CD4-positive, alpha-beta T cell treated with Interleukin-4 for 1 hour (primary cell): ENCODE data around the gene DRG2.

Experiments
- DNase-seq, 2 donors: peaks; one replicate each; pipeline ENCODE4 v3.0.0-alpha.2; 2020 to 2022

Gene DRG2

GRCh38 chr17:18079543-18079942 lies 8.2 kb upstream of the DRG2 start:
- DNase-seq = no peak

- DNase-seq = no peak
Measured at GRCh38 chr17:18084256-18084655, 3.5 kb upstream of the DRG2 start.

- no peak for DNase-seq
Measured at GRCh38 chr17:18089613-18090012, 1.9 kb downstream of the DRG2 start.

GRCh38 chr17:18093616-18094408 lies 6.1 kb downstream of the DRG2 start:
- no peak for DNase-seq

- no peak for DNase-seq
Measured at GRCh38 chr17:18094409-18094807, 6.7 kb downstream of the DRG2 start.

GRCh38 chr17:18099516-18099915 lies 11.8 kb downstream of the DRG2 start:
- no peak for DNase-seq

- no peak for DNase-seq
Measured at GRCh38 chr17:18100616-18101015, 12.9 kb downstream of the DRG2 start.

GRCh38 chr17:18101828-18102227 lies 14.1 kb downstream of the DRG2 start:
- no peak for DNase-seq

- DNase-seq = no peak
Measured at GRCh38 chr17:18102640-18103039, 14.9 kb downstream of the DRG2 start.

- no peak for DNase-seq
Measured at GRCh38 chr17:18105027-18105426, 17.3 kb downstream of the DRG2 start.

- DNase-seq = no peak
Measured at GRCh38 chr17:18105595-18105994, 17.8 kb downstream of the DRG2 start.

GRCh38 chr17:18106211-18106610 lies 18.5 kb downstream of the DRG2 start:
- no peak for DNase-seq

- no peak for DNase-seq
Measured at GRCh38 chr17:18107061-18107790, 19.5 kb downstream of the DRG2 start.

- DNase-seq = no peak
Measured at GRCh38 chr17:18107971-18108370, 20.2 kb downstream of the DRG2 start.

GRCh38 chr17:18108401-18109312 lies 20.9 kb downstream of the DRG2 start, which contains the start of gene MYO15A:
Gene MYO15A, plus strand, starts transcription at chr17:18108756. Its CDS starts 10,045 bp downstream, at chr17:18118801.
- DNase-seq = no peak

- DNase-seq = no peak
Measured at GRCh38 chr17:18109935-18110485, 22.3 kb downstream of the DRG2 start.

GRCh38 chr17:18110636-18111145 lies 22.9 kb downstream of the DRG2 start:
- DNase-seq = no peak

- DNase-seq = no peak
Measured at GRCh38 chr17:18111330-18111971, 23.7 kb downstream of the DRG2 start.

GRCh38 chr17:18115517-18115916 lies 27.8 kb downstream of the DRG2 start:
- no peak for DNase-seq

GRCh38 chr17:18116078-18116477 lies 28.3 kb downstream of the DRG2 start:
- DNase-seq = no peak

GRCh38 chr17:18117533-18117932 lies 29.8 kb downstream of the DRG2 start:
- no peak for DNase-seq
